ENCODE results near the gene NEAT1.

GRCh38 chr11:65428578-65429067 is 6.0 kb downstream of the NEAT1 start:
- no peak for TF ChIP-seq CTCF (IDR thresholded peaks at IDR 0.05 in 2 of 3, conservative IDR thresholded peaks at IDR 0.05 in 1 of 3; ENCODE audit: borderline replicate concordance in 1 of 3, insufficient read depth in 1 of 3, low read depth in 2 of 3, low read length in 2 of 3)
- no peak for TF ChIP-seq ATF3 (IDR thresholded peaks at IDR 0.05)
- no peak for TF ChIP-seq CEBPB (IDR thresholded peaks at IDR 0.05; ENCODE audit: low read depth)
- TF ChIP-seq POLR2AphosphoS5 (IDR thresholded peaks at IDR 0.05; ENCODE audit: low read depth, low read length): 0 out of 2 replicates have a peak, but pooled peaks have one; percentile 11
- no peak for TF ChIP-seq TCF7L2 (IDR thresholded peaks at IDR 0.05; ENCODE audit: borderline replicate concordance, extremely low read depth, insufficient read depth, insufficient read length)
- TF ChIP-seq EGR1 (IDR thresholded peaks at IDR 0.05; ENCODE audit: low read depth): no peak
- TF ChIP-seq SP1 (IDR thresholded peaks at IDR 0.05; ENCODE audit: low read depth): no peak
- TF ChIP-seq JUND (IDR thresholded peaks at IDR 0.05): no peak
